ENCODE results near the gene TMEM229B.

The TMEM229B gene

GRCh38 chr14:67485501-67486095 is 2.9 kb downstream of the TMEM229B start:
- DNase-seq, result no peak

- DNase-seq, result no peak
These were observed 4.8 kb downstream of the TMEM229B start for GRCh38 chr14:67483579-67484285.

GRCh38 chr14:67482231-67483164 is 6.0 kb downstream of the TMEM229B start:
- DNase-seq, result peak; percentile 61 to 76

- no peak for DNase-seq
These were observed 8.5 kb downstream of the TMEM229B start for GRCh38 chr14:67480011-67480410.

- DNase-seq, result no peak
These were observed 9.8 kb downstream of the TMEM229B start for GRCh38 chr14:67478800-67479084.

- DNase-seq, result no peak
These were observed 10.4 kb downstream of the TMEM229B start for GRCh38 chr14:67477926-67478799.

GRCh38 chr14:67474366-67474765 is 14.2 kb downstream of the TMEM229B start:
- DNase-seq, result no peak

- no peak for DNase-seq
These were observed 15.0 kb downstream of the TMEM229B start for GRCh38 chr14:67473290-67474082.

GRCh38 chr14:67472726-67473125 is 15.8 kb downstream of the TMEM229B start:
- no peak for DNase-seq

- no peak for DNase-seq
These were observed 18.6 kb downstream of the TMEM229B start for GRCh38 chr14:67469954-67470353.

- DNase-seq, result no peak
These were observed 20.2 kb downstream of the TMEM229B start for GRCh38 chr14:67468378-67468730.

GRCh38 chr14:67467134-67467533 is 21.4 kb downstream of the TMEM229B start:
- no peak for DNase-seq

- no peak for DNase-seq
These were observed 23.6 kb downstream of the TMEM229B start for GRCh38 chr14:67464879-67465278.

GRCh38 chr14:67464377-67464776 is 24.1 kb downstream of the TMEM229B start:
- DNase-seq, result no peak

GRCh38 chr14:67463900-67464299 is 24.6 kb downstream of the TMEM229B start:
- DNase-seq, result no peak

- no peak for DNase-seq
These were observed 26.5 kb downstream of the TMEM229B start for GRCh38 chr14:67461996-67462395.

- DNase-seq, result no peak
These were observed 27.1 kb downstream of the TMEM229B start for GRCh38 chr14:67461341-67461985.

- DNase-seq, result no peak
These were observed 29.2 kb downstream of the TMEM229B start for GRCh38 chr14:67459336-67459735.

GRCh38 chr14:67457782-67458181 is 30.7 kb downstream of the TMEM229B start:
- DNase-seq, result no peak

- no peak for DNase-seq
These were observed 31.8 kb downstream of the TMEM229B start for GRCh38 chr14:67456732-67457131.

- DNase-seq, result no peak
These were observed 34.8 kb downstream of the TMEM229B start for GRCh38 chr14:67453575-67454300.
